Measurements from ENCODE around the gene ATF2.

The ATF2 gene

DNA sequence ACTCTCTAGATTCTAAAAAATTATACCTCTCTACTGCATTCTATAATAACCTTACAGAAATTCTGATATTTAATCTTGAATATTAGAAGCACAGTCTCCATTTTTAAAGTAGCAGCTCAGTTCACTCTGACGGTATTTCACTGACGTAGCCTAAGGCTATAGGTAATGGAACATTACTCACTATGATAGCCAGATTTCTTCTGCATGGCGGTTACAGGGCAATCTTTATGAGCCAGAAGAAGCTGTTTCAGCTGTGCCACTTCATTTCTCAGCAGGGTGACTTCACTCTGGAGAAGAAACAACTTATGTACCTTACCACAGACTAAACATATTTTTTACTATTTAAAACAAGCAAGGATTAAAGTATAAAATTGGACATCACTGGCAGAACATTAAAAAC, 87.5 kb downstream of the ATF2 start:
- Histone ChIP-seq H3K4me1 (ENCODE audit: insufficient read depth, poor library complexity, severe bottlenecking) (no peaks in the 10 kb centered on the region), H3K27ac (ENCODE audit: poor library complexity, severe bottlenecking) (no peak overlapping the region), H3K4me3 (ENCODE audit: severe bottlenecking) (no peak overlapping the region), H3K9me3 (ENCODE audit: severe bottlenecking) (no peaks in the 10 kb centered on the region), H3K27me3 (ENCODE audit: insufficient read depth, poor library complexity, severe bottlenecking) (no peaks in the 10 kb centered on the region), H3K36me3 (ENCODE audit: low read depth) (peaks cover 68% of the 10 kb centered on the region)
- DNase-seq (ENCODE audit: low spot score) (no peak), ATAC-seq (ENCODE audit: low read depth) (no peak)
- TF ChIP-seq, protein P1, sequence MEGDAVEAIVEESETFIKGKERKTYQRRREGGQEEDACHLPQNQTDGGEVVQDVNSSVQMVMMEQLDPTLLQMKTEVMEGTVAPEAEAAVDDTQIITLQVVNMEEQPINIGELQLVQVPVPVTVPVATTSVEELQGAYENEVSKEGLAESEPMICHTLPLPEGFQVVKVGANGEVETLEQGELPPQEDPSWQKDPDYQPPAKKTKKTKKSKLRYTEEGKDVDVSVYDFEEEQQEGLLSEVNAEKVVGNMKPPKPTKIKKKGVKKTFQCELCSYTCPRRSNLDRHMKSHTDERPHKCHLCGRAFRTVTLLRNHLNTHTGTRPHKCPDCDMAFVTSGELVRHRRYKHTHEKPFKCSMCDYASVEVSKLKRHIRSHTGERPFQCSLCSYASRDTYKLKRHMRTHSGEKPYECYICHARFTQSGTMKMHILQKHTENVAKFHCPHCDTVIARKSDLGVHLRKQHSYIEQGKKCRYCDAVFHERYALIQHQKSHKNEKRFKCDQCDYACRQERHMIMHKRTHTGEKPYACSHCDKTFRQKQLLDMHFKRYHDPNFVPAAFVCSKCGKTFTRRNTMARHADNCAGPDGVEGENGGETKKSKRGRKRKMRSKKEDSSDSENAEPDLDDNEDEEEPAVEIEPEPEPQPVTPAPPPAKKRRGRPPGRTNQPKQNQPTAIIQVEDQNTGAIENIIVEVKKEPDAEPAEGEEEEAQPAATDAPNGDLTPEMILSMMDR (IDR thresholded peaks at IDR 0.05; ENCODE audit: poor library complexity, severe bottlenecking), result no peak

DNA sequence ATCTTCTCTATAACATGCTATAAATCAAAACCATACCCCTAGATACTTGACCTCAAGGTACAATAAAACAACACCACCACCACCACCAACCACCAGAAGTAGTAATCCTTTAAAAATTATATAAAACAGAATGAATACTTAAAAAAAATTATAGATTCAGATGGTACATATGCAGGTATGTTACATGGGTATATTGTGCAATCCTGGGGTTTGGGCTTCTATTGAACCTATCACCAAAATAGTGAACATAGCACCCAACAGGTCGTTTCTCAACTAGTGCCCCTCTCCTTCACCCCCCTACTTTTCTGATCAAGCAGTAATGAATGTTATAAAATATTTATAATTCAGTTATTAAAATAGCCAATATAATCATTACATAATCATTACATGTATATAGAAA, 91.7 kb downstream of the ATF2 start:
- ATAC-seq (ENCODE audit: low read depth) (no peak), DNase-seq (ENCODE audit: low spot score) (no peak)
- peaks cover 83% of the 10 kb centered on the region for H3K36me3 ChIP-seq (ENCODE audit: low read depth)

DNA sequence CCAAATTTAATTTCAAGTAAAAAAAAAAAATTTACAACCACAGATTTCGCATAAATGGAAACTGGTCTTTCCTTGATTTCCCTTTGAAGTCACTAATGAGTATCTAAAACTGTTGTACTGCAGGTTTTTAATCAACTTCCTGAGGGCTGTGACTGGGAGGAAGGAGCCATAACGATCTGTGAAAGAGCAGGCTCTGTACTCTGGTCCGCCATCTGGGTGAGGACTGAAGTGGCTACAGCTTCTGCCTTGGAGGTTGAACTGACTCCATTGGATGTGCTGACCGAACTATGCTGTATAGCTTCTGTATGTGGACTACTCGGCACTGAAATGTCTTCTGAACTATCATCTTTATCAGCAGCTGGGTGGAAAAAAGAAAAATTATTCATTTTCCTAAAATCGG, 93.5 kb downstream of the ATF2 start:
- Histone ChIP-seq H3K27ac (ENCODE audit: poor library complexity, severe bottlenecking) (no peak overlapping the region), H3K4me1 (ENCODE audit: insufficient read depth, poor library complexity, severe bottlenecking) (no peaks in the 10 kb centered on the region), H3K9me3 (ENCODE audit: severe bottlenecking) (no peaks in the 10 kb centered on the region), H3K27me3 (ENCODE audit: insufficient read depth, poor library complexity, severe bottlenecking) (no peaks in the 10 kb centered on the region), H3K4me3 (ENCODE audit: severe bottlenecking) (no peak overlapping the region), H3K36me3 (ENCODE audit: low read depth) (peaks cover 65% of the 10 kb centered on the region)
- no peak for DNase-seq (ENCODE audit: low spot score)
- ATAC-seq (ENCODE audit: low read depth), result no peak
- TF ChIP-seq, protein P1 (IDR thresholded peaks at IDR 0.05; ENCODE audit: poor library complexity, severe bottlenecking), result no peak

More for the DNA sequence above, 91.7 kb downstream of the ATF2 start:
- no peaks in the 10 kb centered on the region for H3K9me3 ChIP-seq (ENCODE audit: severe bottlenecking)
- TF ChIP-seq, protein P1 (IDR thresholded peaks at IDR 0.05; ENCODE audit: poor library complexity, severe bottlenecking), result no peak
- H3K4me1 ChIP-seq (ENCODE audit: insufficient read depth, poor library complexity, severe bottlenecking), result no peaks in the 10 kb centered on the region
- no peak overlapping the region for H3K4me3 ChIP-seq (ENCODE audit: severe bottlenecking)
- H3K27ac ChIP-seq (ENCODE audit: poor library complexity, severe bottlenecking), result no peak overlapping the region
- no peaks in the 10 kb centered on the region for H3K27me3 ChIP-seq (ENCODE audit: insufficient read depth, poor library complexity, severe bottlenecking)

DNA sequence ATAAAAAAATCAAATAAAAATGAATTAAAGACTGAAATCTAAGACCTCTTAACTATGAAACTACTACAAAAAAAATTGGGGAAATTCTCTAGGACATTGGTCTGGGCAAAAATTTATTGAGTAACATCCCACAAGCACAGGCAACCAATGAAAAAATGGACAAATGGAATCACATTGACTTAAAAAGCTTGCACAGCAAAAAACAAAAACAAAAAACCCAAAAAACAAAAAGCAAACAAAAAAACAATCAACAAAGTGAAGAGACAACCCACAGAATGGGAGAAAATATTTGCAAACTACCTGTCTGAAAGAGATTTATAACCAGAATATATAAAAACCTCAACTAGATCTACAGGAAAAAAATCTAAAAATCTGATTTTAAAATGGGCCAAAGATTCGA, 99.5 kb downstream of the ATF2 start:
- H3K36me3 ChIP-seq (ENCODE audit: low read depth), result peaks cover 26% of the 10 kb centered on the region
- DNase-seq (ENCODE audit: low spot score) (no peak), ATAC-seq (ENCODE audit: low read depth) (no peak)
- H3K27me3 ChIP-seq (ENCODE audit: insufficient read depth, poor library complexity, severe bottlenecking), result no peaks in the 10 kb centered on the region
- H3K4me1 ChIP-seq (ENCODE audit: insufficient read depth, poor library complexity, severe bottlenecking), result no peaks in the 10 kb centered on the region
- TF ChIP-seq, protein P1 (IDR thresholded peaks at IDR 0.05; ENCODE audit: poor library complexity, severe bottlenecking), result no peak
- H3K9me3 ChIP-seq (ENCODE audit: severe bottlenecking), result no peaks in the 10 kb centered on the region
- no peak overlapping the region for H3K4me3 ChIP-seq (ENCODE audit: severe bottlenecking)
- H3K27ac ChIP-seq (ENCODE audit: poor library complexity, severe bottlenecking), result no peak overlapping the region

DNA sequence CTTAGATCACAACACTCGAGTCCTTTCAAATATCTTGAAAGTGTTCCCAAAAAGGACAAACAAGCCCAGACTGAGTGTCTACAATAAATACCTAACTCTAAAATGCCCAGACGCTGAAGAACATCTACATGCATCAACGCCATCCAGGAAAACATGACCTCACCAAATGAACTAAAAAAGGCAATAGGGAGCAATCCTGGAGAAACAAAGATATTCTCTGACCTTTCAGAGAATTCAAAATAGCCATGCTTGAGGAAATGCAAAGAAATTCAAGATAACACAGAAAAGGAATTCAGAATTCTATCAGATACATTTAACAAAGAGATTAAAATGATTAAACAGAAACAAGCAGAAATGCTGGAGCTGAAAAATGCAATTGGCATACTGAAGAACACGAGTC, 101.6 kb downstream of the ATF2 start:
- no peak for DNase-seq (ENCODE audit: low spot score)
- Histone ChIP-seq H3K27ac (ENCODE audit: poor library complexity, severe bottlenecking) (no peak overlapping the region), H3K36me3 (ENCODE audit: low read depth) (peaks cover 6% of the 10 kb centered on the region; the same call in 1 of the 2 replicates), H3K9me3 (ENCODE audit: severe bottlenecking) (no peaks in the 10 kb centered on the region), H3K4me3 (ENCODE audit: severe bottlenecking) (no peak overlapping the region), H3K4me1 (ENCODE audit: insufficient read depth, poor library complexity, severe bottlenecking) (peaks cover 6% of the 10 kb centered on the region), H3K27me3 (ENCODE audit: insufficient read depth, poor library complexity, severe bottlenecking) (no peaks in the 10 kb centered on the region)
- TF ChIP-seq, protein P1 (IDR thresholded peaks at IDR 0.05; ENCODE audit: poor library complexity, severe bottlenecking), result no peak
- ATAC-seq (ENCODE audit: low read depth), result no peak

Measured in RWPE2 (cell line).